ENCODE results near the gene NFKB2. TPM values are rescaled to one million over a fixed set of nuclear protein-coding genes. Genes with fewer than 3 reads are reported as not detected.

NFKB2 gene
- total RNA-seq, 6 experiments from 2014 or later, result 23.1 to 27.4 (median 26.1) TPM

DNA sequence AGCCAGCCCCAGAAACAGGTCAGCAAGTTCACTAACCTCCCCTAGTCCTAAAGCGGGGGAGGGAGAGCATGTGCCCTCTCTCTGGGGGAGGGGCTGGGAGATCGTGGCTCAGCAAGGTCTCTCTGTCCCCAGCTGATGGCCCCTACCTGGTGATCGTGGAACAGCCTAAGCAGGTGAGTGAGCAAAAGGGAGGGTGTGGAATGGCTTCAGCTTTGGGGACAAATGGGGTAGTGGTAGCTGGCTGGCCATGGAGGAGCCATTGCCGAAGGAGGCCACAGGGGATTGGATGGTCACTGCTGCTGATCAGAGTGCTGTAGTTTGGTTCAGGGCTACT lies 779 bp downstream of the NFKB2 start:
- Mint-ChIP-seq H3K27me3 (ENCODE audit: insufficient read depth) (peaks cover 2% of the 10 kb centered on the region; the same call in 1 of the 2 replicates), H3K4me1 (ENCODE audit: low read depth) (peaks cover 34% of the 10 kb centered on the region), H3K27ac (peak overlapping the region; percentile 81; the same call in 1 of the 2 replicates), H3K4me3 (peak overlapping the region; percentile 86), H3K36me3 (ENCODE audit: low read depth) (no peaks in the 10 kb centered on the region), H3K9me3 (no peaks in the 10 kb centered on the region)
- no peak for DNase-seq
- TF ChIP-seq CTCF (IDR thresholded peaks at IDR 0.05), result no peak

DNA sequence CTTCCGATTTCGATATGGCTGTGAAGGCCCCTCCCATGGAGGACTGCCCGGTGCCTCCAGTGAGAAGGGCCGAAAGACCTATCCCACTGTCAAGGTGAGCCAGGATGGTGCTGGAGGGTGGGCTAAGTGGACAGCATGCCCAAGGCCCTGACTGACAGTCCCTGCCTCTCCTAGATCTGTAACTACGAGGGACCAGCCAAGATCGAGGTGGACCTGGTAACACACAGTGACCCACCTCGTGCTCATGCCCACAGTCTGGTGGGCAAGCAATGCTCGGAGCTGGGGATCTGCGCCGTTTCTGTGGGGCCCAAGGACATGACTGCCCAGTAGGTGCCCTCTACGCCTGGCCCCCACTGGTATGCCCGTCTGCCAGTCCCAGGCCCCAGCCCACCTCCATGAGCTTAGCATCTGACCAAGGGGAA lies 1.2 kb downstream of the NFKB2 start:
- no peak for TF ChIP-seq CTCF (IDR thresholded peaks at IDR 0.05)
- H3K27me3 Mint-ChIP-seq (ENCODE audit: insufficient read depth), result peaks cover 2% of the 10 kb centered on the region; the same call in 1 of the 2 replicates
- no peaks in the 10 kb centered on the region for H3K9me3 Mint-ChIP-seq
- H3K36me3 Mint-ChIP-seq (ENCODE audit: low read depth), result no peaks in the 10 kb centered on the region
- no peak overlapping the region for H3K27ac Mint-ChIP-seq
- H3K4me1 Mint-ChIP-seq (ENCODE audit: low read depth), result peaks cover 39% of the 10 kb centered on the region
- H3K4me3 Mint-ChIP-seq, result peak overlapping the region; percentile 86; the same call in 1 of the 2 replicates
- DNase-seq, result no peak

- DNase-seq, result no peak
- Mint-ChIP-seq H3K36me3 (ENCODE audit: low read depth) (no peaks in the 10 kb centered on the region), H3K4me3 (no peak overlapping the region; the same call in 1 of the 2 replicates), H3K27ac (no peak overlapping the region), H3K9me3 (no peaks in the 10 kb centered on the region), H3K27me3 (ENCODE audit: insufficient read depth) (peaks cover 2% of the 10 kb centered on the region; the same call in 1 of the 2 replicates), H3K4me1 (ENCODE audit: low read depth) (peaks cover 46% of the 10 kb centered on the region)
- TF ChIP-seq CTCF (IDR thresholded peaks at IDR 0.05), result no peak
Measured at GRCh38 chr10:102397222-102398171, 2.0 kb downstream of the NFKB2 start.

DNA sequence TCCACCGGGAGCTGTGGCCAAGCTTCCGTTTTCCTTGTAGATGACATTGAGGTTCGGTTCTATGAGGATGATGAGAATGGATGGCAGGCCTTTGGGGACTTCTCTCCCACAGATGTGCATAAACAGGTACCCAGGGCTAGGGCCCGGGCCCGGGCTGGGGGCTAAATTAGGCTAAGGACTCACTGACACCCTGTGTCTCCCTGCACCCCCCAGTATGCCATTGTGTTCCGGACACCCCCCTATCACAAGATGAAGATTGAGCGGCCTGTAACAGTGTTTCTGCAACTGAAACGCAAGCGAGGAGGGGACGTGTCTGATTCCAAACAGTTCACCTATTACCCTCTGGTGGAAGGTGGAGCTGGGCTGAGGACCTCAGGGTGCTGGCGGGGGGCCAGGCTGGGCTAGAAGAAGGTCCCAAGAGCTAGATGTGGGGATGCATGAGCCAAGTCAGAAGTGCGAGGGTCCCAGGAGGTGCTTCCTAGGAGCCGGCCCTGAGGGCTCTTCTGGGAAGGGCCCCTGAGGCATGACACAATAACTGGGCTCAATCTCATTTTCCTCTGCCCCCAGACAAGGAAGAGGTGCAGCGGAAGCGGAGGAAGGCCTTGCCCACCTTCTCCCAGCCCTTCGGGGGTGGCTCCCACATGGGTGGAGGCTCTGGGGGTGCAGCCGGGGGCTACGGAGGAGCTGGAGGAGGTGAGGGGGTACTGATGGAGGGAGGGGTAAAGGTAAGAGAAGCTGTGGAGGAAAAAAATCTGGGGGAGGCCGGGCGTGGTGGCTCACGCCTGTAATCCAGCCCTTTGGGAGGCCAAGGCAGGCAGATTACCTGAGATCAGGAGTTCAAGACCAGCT lies 2.9 kb downstream of the NFKB2 start:
- H3K4me3 Mint-ChIP-seq, result peak overlapping the region; percentile 50

More for the DNA sequence above, 2.9 kb downstream of the NFKB2 start:
- DNase-seq, result no peak
- Mint-ChIP-seq H3K27ac (peak overlapping the region; percentile 18; the same call in 1 of the 2 replicates), H3K4me1 (ENCODE audit: low read depth) (peaks cover 46% of the 10 kb centered on the region), H3K9me3 (no peaks in the 10 kb centered on the region), H3K27me3 (ENCODE audit: insufficient read depth) (peaks cover 2% of the 10 kb centered on the region; the same call in 1 of the 2 replicates), H3K36me3 (ENCODE audit: low read depth) (no peaks in the 10 kb centered on the region)
- no peak for TF ChIP-seq CTCF (IDR thresholded peaks at IDR 0.05)

All from HFFc6 (cell line).